Measurements from ENCODE around the gene SPARC. TPM values are rescaled to one million over a fixed set of nuclear protein-coding genes. Genes with fewer than 3 reads are reported as not detected.

SPARC gene, protein sequence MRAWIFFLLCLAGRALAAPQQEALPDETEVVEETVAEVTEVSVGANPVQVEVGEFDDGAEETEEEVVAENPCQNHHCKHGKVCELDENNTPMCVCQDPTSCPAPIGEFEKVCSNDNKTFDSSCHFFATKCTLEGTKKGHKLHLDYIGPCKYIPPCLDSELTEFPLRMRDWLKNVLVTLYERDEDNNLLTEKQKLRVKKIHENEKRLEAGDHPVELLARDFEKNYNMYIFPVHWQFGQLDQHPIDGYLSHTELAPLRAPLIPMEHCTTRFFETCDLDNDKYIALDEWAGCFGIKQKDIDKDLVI
- 1,000 to 10,000 TPM in 3 of 4 donors, 100 to 1,000 TPM in 1; 918 to 2,129 (median 1,501) TPM for total RNA-seq

DNA sequence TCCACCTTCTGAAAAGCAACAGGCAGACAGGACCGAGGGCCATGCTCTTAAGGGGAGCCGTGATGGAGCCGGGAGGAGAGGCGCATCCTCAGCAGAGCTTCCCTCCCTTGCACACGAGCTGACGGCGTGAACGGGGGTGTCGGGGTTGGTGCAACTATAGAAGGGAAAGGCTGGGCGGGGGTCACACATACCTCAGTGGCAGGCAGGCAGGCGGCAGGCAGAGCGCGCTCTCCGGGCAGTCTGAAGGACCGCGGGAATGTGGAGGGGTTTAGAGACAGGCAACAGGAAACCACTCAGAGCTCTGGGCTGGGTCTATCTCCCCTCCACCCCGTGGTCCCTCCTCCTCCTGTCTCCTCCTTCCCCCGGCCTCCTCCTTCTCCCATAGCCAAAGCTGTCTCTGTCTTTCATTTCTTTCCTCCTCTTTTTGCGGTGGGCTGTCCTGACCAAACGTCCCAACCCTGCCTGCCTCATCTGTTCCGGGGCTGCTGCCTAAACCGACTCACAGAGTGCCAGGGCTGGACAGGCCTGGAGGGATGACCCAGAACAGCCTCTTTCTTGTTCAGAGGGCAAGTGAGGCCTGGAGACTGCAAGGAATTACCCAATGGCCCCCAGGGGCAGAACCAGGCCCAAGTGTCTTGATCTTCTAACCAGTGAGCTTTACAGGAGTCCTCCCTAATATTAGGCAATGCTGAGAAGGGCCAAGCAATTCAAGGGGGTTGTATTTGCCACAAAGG, at the start of gene SPARC:
Gene SPARC (minus strand): TSS at position 242 of the 734 bp plus-strand sequence. CDS start 10,727 bp downstream, outside the sequence.
- Histone ChIP-seq H3K27me3 (no peaks in the 10 kb centered on the region), H3K9me3 (no peaks in the 10 kb centered on the region), H3K27ac (peak within 1 kb of the TSS; percentile 65 to 95 (median 90)), H3K4me3 (peak within 1 kb of the TSS; percentile 47 to 82 (median 54)), H3K4me1 (peaks cover 4 to 43% (median 26%) of the 10 kb centered on the region in 4 donors), H3K36me3 (no peaks in the 10 kb centered on the region)
- 1 to 8% methylated on average over 22 of the region's 22 CpGs for WGBS, 2 donors
- TF ChIP-seq CTCF (IDR thresholded peaks at IDR 0.05) (no peak), EP300 (IDR thresholded peaks at IDR 0.05) (peak in 1 of 2 donors; percentile 93), POLR2A (IDR thresholded peaks at IDR 0.05) (peak; percentile 89 to 93)
- peak; percentile 81 to 84 for DNase-seq (ENCODE audit: low spot score in 2 of 2)

- WGBS, 2 donors, result 86 to 91% methylated on average over 1 of the region's 1 CpG
Measured at GRCh38 chr5:151735646-151736045, 48.9 kb upstream of the SPARC start.

GRCh38 chr5:151734064-151734408, 47.3 kb upstream of the SPARC start:
- TF ChIP-seq CTCF (IDR thresholded peaks at IDR 0.05) (no peak), EP300 (IDR thresholded peaks at IDR 0.05) (no peak), POLR2A (IDR thresholded peaks at IDR 0.05) (no peak)
- Histone ChIP-seq H3K4me3 (no peak overlapping the region), H3K27ac (no peak overlapping the region), H3K9me3 (peaks cover 0 to 6% (median 0%) of the 10 kb centered on the region in 4 donors), H3K36me3 (peaks cover 0 to 15% (median 0%) of the 10 kb centered on the region in 3 donors), H3K4me1 (peaks cover 0 to 9% (median 0%) of the 10 kb centered on the region in 4 donors), H3K27me3 (no peaks in the 10 kb centered on the region)
- DNase-seq (ENCODE audit: low spot score in 2 of 2), result no peak
- 95 to 100% methylated on average over 3 of the region's 3 CpGs for WGBS, 2 donors

More at GRCh38 chr5:151735646-151736045, 48.9 kb upstream of the SPARC start:
- no peak for TF ChIP-seq CTCF (IDR thresholded peaks at IDR 0.05)
- no peak for TF ChIP-seq POLR2A (IDR thresholded peaks at IDR 0.05)
- TF ChIP-seq EP300 (IDR thresholded peaks at IDR 0.05), result no peak
- DNase-seq (ENCODE audit: low spot score in 2 of 2), result no peak
- H3K9me3 ChIP-seq, result no peaks in the 10 kb centered on the region
- no peak overlapping the region for H3K27ac ChIP-seq
- H3K4me3 ChIP-seq, result no peak overlapping the region
- H3K4me1 ChIP-seq, result peaks cover 0 to 25% (median 10%) of the 10 kb centered on the region in 4 donors
- H3K27me3 ChIP-seq, result no peaks in the 10 kb centered on the region
- peaks cover 0 to 3% (median 0%) of the 10 kb centered on the region in 3 donors for H3K36me3 ChIP-seq

DNA sequence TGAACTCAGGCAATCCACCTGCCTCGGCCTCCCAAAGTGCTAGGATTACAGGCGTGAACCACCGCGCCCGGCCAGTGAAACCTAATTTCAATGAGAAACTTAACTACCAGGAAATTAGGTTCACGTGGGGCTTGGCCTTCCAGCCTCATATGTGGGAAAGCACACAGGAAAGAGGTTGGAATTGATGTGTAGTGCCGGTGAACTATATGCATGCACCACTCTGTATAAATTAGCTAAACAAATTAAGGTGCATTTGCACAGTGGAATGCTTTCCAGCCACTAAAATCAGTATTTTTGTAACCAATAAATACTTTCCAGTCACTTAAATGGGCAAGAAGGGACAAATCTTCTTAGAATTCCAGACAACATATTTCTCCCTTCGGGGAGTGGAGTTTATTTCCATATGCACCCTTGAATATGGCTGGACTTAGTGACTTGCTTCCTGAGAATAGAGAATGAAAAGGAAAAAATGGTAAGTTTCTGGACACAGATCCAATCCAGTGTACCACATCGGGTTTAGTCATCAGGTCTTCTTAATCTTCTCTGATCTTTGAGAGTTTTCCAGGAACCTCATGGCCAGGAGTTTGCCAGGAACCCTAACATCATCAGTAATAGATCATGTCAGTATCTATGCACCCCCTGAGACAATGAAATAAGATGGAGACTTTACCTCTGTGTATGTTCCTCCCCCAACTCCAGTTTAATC, 46.8 kb upstream of the SPARC start:
- H3K36me3 ChIP-seq, result peaks cover 0 to 15% (median 0%) of the 10 kb centered on the region in 3 donors
- no peaks in the 10 kb centered on the region for H3K27me3 ChIP-seq
- WGBS, 2 donors, result 94 to 95% methylated on average over 9 of the region's 9 CpGs
- H3K9me3 ChIP-seq, result peaks cover 0 to 6% (median 0%) of the 10 kb centered on the region in 4 donors
- H3K27ac ChIP-seq, result no peak overlapping the region
- no peak for DNase-seq (ENCODE audit: low spot score in 2 of 2)
- H3K4me1 ChIP-seq, result peaks cover 0 to 4% (median 0%) of the 10 kb centered on the region in 4 donors
- TF ChIP-seq POLR2A (IDR thresholded peaks at IDR 0.05) (no peak), EP300 (IDR thresholded peaks at IDR 0.05) (no peak), CTCF (IDR thresholded peaks at IDR 0.05) (no peak)
- no peak overlapping the region for H3K4me3 ChIP-seq
